GM12872 (cell line): ENCODE measurements around the gene TEX22.

Experiments
- TF ChIP-seq, protein P1 (sequence below): IDR thresholded peaks from 3 replicates; pipeline ENCODE4 v1.5.1; 2011; ENCODE audit warnings: low read depth, mild to moderate bottlenecking, low read length, moderate library complexity; ENCODE audit not compliant: insufficient read depth

Gene TEX22

DNA sequence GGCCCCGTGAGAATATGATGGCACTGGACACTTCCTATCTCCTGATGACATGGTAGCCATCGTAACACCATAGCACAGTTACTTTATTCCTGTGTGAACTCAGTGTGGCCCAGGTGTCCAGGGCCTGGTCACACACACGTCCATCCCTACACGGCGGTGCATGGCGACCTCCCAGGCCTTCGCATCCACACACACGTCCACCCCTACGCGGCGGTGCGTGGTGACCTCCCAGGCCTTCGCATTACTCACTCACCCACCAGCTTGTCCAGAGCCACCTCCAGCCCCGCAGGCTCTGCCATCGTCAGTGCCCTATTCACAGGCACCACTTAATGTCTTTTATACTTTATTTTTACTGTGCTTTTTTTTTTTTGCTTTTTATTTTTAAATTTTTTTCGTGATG lies 39.4 kb upstream of the TEX22 start:
- TF ChIP-seq, protein P1, sequence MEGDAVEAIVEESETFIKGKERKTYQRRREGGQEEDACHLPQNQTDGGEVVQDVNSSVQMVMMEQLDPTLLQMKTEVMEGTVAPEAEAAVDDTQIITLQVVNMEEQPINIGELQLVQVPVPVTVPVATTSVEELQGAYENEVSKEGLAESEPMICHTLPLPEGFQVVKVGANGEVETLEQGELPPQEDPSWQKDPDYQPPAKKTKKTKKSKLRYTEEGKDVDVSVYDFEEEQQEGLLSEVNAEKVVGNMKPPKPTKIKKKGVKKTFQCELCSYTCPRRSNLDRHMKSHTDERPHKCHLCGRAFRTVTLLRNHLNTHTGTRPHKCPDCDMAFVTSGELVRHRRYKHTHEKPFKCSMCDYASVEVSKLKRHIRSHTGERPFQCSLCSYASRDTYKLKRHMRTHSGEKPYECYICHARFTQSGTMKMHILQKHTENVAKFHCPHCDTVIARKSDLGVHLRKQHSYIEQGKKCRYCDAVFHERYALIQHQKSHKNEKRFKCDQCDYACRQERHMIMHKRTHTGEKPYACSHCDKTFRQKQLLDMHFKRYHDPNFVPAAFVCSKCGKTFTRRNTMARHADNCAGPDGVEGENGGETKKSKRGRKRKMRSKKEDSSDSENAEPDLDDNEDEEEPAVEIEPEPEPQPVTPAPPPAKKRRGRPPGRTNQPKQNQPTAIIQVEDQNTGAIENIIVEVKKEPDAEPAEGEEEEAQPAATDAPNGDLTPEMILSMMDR = no peak

GRCh38 chr14:105363847-105364708 lies 34.3 kb upstream of the TEX22 start:
- TF ChIP-seq, protein P1 = no peak

DNA sequence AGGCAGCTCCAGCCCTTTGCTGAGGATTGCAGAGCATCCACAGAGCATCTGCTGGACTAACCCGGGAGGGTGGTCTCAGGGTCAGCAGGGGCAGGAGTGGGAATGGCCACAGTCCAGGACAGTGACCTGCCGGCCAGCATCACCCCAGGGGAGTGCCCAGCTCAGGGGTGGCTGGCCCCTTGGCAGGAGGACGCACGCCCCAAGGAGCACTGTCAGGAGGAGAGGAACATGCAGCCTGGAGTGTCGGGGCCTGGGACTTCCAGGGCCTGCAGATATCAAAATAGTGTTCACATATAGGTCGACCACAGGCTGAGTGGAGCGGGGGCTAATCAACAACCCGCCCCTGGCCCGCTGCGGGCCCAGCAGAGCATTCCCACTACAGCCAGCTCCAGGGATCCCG lies 33.2 kb upstream of the TEX22 start:
- TF ChIP-seq, protein P1 = no peak

DNA sequence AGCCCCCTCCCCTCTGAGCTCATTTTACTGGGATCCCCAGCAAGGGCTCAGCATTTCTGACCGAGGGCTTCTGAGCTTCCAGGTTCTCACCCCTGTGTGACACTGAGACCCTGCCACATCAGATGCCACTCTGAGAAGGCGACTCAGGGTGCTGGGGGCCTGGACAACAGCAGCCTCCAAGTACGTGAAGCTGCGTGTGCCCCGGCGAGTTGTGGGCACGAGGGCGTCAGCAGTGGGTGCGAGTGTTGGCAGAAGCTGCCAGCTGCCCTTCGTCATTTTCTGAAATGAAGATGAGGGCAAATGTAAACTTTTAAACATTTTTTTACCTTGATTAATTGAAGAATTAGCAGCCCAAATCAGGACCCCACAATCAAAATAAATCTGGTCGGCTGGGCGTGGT lies 32.7 kb upstream of the TEX22 start:
- TF ChIP-seq, protein P1 = no peak

DNA sequence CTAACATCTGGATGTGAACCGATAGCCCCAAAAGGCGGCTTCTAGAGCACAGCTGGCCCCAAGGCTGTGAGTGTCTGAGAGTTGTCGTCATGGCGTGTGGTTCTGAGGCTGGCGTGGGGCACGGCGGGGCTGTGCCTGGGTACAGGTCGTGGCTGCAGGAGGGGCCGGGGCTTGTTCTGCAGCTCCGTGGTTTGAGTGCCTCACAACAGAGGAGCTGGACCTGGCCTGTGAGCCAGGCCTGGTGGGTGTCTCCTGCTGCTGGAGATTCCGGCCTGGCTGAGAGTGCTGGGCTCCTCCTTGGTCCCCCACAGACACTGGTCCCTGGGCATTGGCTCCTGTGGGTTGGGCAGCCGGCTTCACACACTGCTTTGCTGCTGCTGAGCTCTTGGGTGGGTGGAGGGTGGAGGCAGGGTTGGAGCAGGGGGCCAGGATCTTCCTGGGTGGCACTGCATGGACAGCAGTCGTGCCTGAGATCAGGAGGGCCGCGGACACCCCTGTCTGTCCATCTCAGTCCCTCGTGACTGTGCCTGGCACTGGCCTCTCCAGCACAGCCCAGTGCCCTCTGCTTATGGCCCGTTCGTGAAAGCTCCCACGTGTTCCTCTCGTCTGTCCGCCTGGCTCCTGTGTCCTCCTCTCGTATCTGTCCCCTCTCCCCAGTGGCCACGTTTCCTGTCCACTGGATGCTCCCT lies 31.8 kb upstream of the TEX22 start:
- TF ChIP-seq, protein P1 = no peak

GRCh38 chr14:105367116-105368031 lies 31.0 kb upstream of the TEX22 start:
- TF ChIP-seq, protein P1 = no peak

GRCh38 chr14:105368032-105368417 lies 30.3 kb upstream of the TEX22 start:
- TF ChIP-seq, protein P1 = no peak
